Umbilical cord (tissue), 2 donors: Measurements from ENCODE around the gene HIP1R. TPM values are rescaled to one million over a fixed set of nuclear protein-coding genes. Genes with fewer than 3 reads are reported as not detected.

ENCODE experiments used
- DNase-seq: peaks from one replicate; pipeline ENCODE4 v3.0.0-alpha.2; 2015; ENCODE audit warnings: low spot score
- total RNA-seq: library from RNA; depleted of rRNA; stranded (reverse); fragments of >200 nt; gene quantifications from one replicate; pipeline ENCODE4 v1.2.3, GENCODE V29; 2014; ENCODE audit warnings: low replicate concordance; ENCODE audit not compliant: insufficient read depth

HIP1R gene
- total RNA-seq, 1 donor from 2014 or later: 12.0 TPM

- DNase-seq: no peak
These were observed 12.7 kb downstream of the HIP1R start for GRCh38 chr12:122847921-122848421.

GRCh38 chr12:122848471-122849351 lies 13.5 kb downstream of the HIP1R start:
- DNase-seq: no peak

DNA sequence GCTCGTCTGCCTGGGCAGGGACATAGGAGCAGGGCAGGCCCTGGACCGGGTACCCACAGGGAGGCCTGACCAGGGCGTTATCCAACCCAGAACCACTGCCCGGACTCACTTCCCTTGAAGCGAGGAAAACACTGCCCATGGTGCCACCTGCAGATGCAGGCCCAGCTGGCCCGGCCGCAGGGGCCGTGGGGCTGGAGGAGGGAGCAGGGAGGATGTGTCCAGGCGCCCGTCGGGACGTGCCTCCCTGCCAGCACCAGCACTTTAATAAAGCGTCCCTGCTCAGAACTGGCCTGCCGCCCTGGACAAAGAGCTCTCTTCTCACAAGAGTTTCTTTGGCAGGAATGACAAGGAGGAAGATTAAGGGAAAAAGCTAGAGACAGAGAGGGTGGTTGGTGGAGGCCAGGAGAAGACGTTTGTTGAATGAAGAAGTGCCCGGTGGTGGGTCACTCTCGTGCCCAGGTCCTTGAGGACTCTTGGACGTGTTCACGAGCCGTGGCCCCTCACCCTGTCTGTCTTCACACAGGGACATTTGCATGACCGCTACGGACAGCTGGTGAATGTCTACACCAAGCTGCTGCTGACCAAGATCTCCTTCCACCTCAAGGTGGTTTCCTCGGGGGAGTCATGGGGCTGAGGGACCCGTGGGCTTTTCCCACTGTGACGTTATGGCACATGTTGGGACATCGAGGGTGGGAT lies 14.2 kb downstream of the HIP1R start:
- no peak for DNase-seq

- DNase-seq: no peak
These were observed 14.8 kb downstream of the HIP1R start for GRCh38 chr12:122850048-122850445.

DNA sequence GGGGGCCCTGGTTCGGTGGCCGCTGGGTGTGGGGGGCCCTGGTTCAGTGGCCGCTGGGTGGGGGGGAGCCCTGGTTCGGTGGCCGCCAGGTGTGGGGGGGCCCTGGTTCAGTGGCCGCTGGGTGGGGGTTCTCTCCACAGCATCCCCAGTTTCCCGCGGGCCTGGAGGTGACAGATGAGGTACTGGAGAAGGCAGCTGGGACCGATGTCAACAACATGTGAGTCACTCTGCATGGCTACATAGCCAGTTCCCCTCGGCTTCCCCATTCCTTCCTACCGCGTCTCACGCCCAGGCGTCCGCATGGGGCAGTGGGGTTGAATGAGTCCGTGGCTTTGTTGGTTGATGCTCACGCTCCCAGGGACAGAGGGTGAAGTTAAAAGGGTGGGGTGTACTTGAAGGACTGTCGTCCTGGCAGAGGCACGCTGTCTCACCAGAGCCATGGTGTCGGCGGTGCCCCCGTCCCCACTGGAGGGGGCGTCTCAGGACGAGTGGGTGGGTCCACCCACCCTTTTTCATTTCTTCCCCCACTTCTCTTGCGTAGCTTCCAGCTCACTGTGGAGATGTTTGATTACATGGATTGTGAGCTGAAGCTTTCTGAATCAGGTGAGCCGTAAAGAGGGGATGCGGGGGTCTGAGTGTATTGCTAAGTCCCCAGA lies 15.6 kb downstream of the HIP1R start:
- DNase-seq: no peak

GRCh38 chr12:122851820-122852219 lies 16.6 kb downstream of the HIP1R start:
- no peak for DNase-seq

GRCh38 chr12:122852336-122853275 lies 17.3 kb downstream of the HIP1R start:
- no peak for DNase-seq

DNA sequence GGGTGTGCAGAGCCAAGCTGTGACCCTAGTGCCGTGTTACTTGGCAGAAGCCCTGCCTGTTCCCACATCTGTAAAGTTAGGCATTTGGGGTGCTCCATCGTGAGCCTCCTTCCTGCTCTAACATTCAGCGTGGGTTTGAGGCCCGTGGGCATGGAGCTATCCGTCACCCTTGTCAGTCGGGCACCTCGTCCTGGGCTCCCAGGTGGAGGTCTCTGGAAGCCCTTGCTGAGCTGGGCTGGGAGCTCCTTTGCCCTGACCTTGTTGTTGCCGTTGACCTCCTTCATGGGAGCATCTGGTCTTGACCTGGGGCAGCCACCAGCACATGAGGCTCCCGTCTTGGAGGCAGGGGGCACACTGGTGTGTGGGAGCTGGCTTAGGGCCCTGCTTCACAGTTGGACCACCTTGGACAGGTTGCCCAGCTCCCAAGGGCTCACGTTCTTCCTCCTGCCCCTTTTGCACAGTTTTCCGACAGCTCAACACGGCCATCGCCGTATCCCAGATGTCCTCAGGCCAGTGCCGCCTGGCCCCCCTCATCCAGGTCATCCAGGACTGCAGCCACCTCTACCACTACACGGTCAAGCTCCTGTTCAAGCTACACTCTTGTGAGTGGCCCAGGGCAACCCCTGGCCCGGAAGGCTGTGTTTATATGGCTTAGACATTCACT lies 18.5 kb downstream of the HIP1R start:
- no peak for DNase-seq

- no peak for DNase-seq
These were observed 19.3 kb downstream of the HIP1R start for GRCh38 chr12:122854554-122854953.

- DNase-seq: no peak
These were observed 20.0 kb downstream of the HIP1R start for GRCh38 chr12:122855071-122855829.

DNA sequence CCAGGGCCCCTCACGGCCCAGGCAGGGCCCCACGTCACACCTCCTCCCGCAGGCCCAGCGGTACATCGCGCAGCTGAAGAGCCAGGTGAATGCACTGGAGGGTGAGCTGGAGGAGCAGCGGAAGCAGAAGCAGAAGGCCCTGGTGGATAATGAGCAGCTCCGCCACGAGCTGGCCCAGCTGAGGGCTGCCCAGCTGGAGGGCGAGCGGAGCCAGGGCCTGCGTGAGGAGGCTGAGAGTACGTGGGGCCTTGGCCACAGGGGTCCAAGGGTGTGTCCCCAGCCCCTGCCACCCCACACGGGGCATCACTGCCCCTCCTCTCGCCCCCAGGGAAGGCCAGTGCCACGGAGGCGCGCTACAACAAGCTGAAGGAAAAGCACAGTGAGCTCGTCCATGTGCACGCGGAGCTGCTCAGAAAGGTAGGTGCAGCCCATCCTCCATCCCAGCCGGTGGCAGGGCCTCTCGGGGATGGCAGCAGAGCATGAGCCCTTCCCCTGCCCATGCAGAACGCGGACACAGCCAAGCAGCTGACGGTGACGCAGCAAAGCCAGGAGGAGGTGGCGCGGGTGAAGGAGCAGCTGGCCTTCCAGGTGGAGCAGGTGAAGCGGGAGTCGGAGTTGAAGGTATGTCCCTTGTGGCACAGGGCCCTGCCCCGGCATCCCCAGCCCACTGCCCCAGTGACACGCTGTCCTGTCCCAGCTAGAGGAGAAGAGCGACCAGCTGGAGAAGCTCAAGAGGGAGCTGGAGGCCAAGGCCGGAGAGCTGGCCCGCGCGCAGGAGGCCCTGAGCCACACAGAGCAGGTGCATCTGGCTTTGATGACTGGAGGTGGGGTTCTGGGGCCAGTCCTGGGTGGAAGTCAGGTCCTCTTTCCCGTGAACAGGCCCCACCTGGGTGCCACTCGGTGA lies 20.9 kb downstream of the HIP1R start:
- DNase-seq: no peak

DNA sequence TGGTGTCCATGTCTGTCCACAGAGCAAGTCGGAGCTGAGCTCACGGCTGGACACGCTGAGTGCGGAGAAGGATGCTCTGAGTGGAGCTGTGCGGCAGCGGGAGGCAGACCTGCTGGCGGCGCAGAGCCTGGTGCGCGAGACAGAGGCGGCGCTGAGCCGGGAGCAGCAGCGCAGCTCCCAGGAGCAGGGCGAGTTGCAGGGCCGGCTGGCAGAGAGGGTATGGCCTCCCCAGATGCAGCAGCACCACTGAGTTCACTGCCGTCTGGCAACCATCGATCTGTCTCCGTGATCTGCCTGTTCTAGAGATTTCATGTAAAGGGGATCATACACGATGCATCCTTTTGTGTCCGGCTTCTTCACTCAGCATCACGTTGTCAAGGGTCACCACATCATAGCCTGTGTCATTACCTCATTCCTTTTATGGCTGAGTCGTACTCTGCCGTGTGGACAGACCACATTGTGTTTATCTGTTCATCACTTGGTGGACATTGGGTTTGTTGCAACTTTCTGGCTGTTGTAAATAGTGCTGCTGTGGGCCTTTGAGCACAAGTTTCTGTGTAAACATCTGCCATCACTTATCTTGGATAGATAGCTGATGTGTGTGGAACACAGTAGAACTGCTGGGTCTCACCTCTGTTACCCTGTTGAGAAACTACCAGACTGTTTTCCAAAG lies 21.9 kb downstream of the HIP1R start:
- no peak for DNase-seq

- DNase-seq: no peak
These were observed 22.9 kb downstream of the HIP1R start for GRCh38 chr12:122858171-122858570.

DNA sequence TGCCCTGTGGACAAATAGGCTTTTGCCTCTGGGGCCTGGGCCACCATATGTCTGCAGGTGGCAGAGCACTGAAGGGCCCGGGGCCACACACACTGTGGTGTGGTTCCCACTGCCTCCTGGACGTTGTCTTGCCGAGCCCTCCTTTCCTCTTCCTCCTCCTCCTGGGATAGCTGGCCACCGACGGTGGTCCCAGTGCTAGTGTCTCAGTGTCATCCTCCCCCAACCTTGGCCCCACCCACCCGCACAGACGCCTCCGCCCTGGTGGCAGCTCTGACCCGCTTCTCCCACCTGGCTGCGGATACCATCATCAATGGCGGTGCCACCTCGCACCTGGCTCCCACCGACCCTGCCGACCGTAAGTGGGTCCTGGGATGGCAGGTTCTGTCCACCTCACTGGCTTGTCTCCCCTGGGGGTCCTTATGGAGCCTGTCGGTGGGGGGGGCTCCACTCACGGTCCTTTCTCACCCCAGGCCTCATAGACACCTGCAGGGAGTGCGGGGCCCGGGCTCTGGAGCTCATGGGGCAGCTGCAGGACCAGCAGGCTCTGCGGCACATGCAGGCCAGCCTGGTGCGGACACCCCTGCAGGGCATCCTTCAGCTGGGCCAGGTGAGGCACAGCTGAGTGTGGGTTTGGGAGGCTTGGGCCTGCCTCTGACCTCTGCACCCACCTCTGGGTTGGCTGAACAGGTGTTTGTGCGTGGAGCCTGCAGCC lies 23.5 kb downstream of the HIP1R start:
- no peak for DNase-seq

DNA sequence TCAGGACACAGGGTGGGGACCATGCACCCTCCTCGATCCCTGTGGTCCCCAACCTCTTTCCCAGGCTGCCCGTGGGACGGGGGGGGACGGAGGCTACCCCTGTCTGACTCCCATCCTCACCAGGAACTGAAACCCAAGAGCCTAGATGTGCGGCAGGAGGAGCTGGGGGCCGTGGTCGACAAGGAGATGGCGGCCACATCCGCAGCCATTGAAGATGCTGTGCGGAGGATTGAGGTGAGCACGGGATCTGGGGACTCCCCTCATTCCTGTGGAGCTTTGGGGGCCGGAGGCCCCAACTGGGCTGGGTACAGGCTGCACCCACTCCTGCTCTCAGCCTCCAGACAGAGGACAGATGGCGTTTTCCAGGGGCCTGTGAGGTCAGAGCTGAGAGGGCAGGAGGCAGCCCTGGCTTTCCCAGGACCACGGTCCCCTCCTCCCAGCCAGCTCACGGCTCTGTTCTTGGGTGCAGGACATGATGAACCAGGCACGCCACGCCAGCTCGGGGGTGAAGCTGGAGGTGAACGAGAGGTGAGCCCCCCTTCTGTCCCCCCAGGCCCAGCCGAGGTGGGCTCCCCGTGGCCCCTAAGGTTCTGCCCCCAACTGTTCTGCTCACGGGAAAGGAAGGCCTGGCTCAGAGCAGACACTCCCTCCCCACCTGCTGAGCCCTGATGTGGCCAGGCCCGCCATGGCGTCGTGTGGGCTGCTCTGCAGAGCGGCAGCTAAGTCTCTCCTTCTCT lies 24.2 kb downstream of the HIP1R start:
- DNase-seq: no peak

- peak; percentile 78 for DNase-seq
These were observed 25.0 kb downstream of the HIP1R start for GRCh38 chr12:122860040-122860853.
